Spinal cord (tissue), 10 donors: ENCODE measurements around the gene LGALS7. TPM values are rescaled to one million over a fixed set of nuclear protein-coding genes. Genes with fewer than 3 reads are reported as not detected.
"Not testable (repeated sequence)": the region's sequence is repeated elsewhere in the genome, so short reads cannot be mapped to it uniquely, and the experiment has no call there.

ENCODE experiments used
- DNase-seq, 6 donors: peaks; one replicate each; pipeline versions ENCODE4 v3.0.0 to v3.0.0-alpha.2; 2013 to 2015; ENCODE audit warnings: low spot score in 6 of 6, low read depth in 4 of 6
- H3K27ac ChIP-seq: one replicate; pipeline ENCODE4 v1.5.1; 2013; ENCODE audit warnings: low read depth, low read length, control low read depth
- H3K27me3 ChIP-seq: one replicate; pipeline ENCODE4 v1.6.1; 2013; ENCODE audit warnings: low read length; ENCODE audit not compliant: control insufficient read depth, insufficient read depth
- H3K36me3 ChIP-seq: one replicate; pipeline ENCODE4 v1.6.1; 2013; ENCODE audit warnings: low read length; ENCODE audit not compliant: control insufficient read depth, insufficient read depth
- H3K4me1 ChIP-seq: one replicate; pipeline ENCODE4 v1.6.1; 2013; ENCODE audit warnings: low read length; ENCODE audit not compliant: control insufficient read depth, insufficient read depth
- H3K4me3 ChIP-seq: one replicate; pipeline ENCODE4 v1.5.1; 2013; ENCODE audit warnings: low read depth, low read length, control low read depth
- H3K9me3 ChIP-seq: one replicate; pipeline ENCODE4 v1.6.1; 2013; ENCODE audit warnings: low read length; ENCODE audit not compliant: control insufficient read depth, insufficient read depth
- WGBS: methylation state at CpG from one replicate; pipeline ENCODE4 v1.1.5; 2013; ENCODE audit warnings: missing lambda C conversion rate; ENCODE audit not compliant: insufficient coverage; 5-methylcytosine and 5-hydroxymethylcytosine counted together
- polyA plus RNA-seq, 2 donors: library from polyadenylated mRNA; unstranded; fragments of 120-200 nt; gene quantifications; one replicate each; pipeline ENCODE4 v1.2.1, GENCODE V29; 2013; ENCODE audit not compliant: insufficient read length in 2 of 2
- total RNA-seq, 2 donors: library from RNA; depleted of rRNA in 1 of 2; stranded (reverse); fragments of 120-200 nt in 1 of 2; fragments of >200 nt in 1 of 2; gene quantifications; one replicate each; pipeline versions ENCODE4 v1.2.3 to v1.2.4, GENCODE V29; 2013 to 2014
- donor health status: healthy.

LGALS7 gene
- total and polyA plus RNA-seq, 4 donors = 0.72 to 1.4 TPM; not detected in 2

- no peak for DNase-seq
- 48% methylated on average over 7 of the region's 7 CpGs for WGBS
- no peaks in the 10 kb centered on the region for H3K9me3 ChIP-seq
These were observed 5.4 kb upstream of the LGALS7 start for GRCh38 chr19:38778733-38779132.

GRCh38 chr19:38774181-38774950, 1.0 kb upstream of the LGALS7 start:
- 83% methylated on average over 8 of the region's 13 CpGs for WGBS
- no peak for DNase-seq
- Histone ChIP-seq H3K4me3 (no peak overlapping the region), H3K27ac (no peak overlapping the region), H3K9me3 (no peaks in the 10 kb centered on the region), H3K27me3 (no peaks in the 10 kb centered on the region), H3K4me1 (peaks cover 8% of the 10 kb centered on the region), H3K36me3 (no peaks in the 10 kb centered on the region)

More at GRCh38 chr19:38778733-38779132, 5.4 kb upstream of the LGALS7 start:
- Histone ChIP-seq H3K27ac (no peak overlapping the region), H3K4me1 (no peaks in the 10 kb centered on the region), H3K27me3 (peaks cover 6% of the 10 kb centered on the region), H3K4me3 (no peak overlapping the region), H3K36me3 (no peaks in the 10 kb centered on the region)

GRCh38 chr19:38771569-38771968, 1.7 kb downstream of the LGALS7 start:
- H3K4me3 ChIP-seq, H3K9me3 ChIP-seq, H3K27ac ChIP-seq, H3K36me3 ChIP-seq, H3K27me3 ChIP-seq, DNase-seq, H3K4me1 ChIP-seq: not testable (repeated sequence)
- WGBS = no CpG with 5 or more reads among the region's 30 CpGs

- not testable (repeated sequence) for H3K27ac ChIP-seq, H3K4me1 ChIP-seq, H3K4me3 ChIP-seq, H3K36me3 ChIP-seq, H3K27me3 ChIP-seq, H3K9me3 ChIP-seq, DNase-seq
- no CpG with 5 or more reads among the region's 22 CpGs for WGBS
These were observed 2.4 kb downstream of the LGALS7 start for GRCh38 chr19:38770949-38771275.

GRCh38 chr19:38770228-38770948, 2.9 kb downstream of the LGALS7 start:
- peak overlapping the region; percentile 14 for H3K4me3 ChIP-seq
- not testable (repeated sequence) for H3K27ac ChIP-seq, H3K4me1 ChIP-seq, DNase-seq, H3K9me3 ChIP-seq, H3K36me3 ChIP-seq, H3K27me3 ChIP-seq
- 0% methylated on average over 2 of the region's 58 CpGs for WGBS

GRCh38 chr19:38769635-38770211, 3.6 kb downstream of the LGALS7 start:
- H3K27me3 ChIP-seq = no peaks in the 10 kb centered on the region
- WGBS = 14% methylated on average over 41 of the region's 42 CpGs
- DNase-seq = peak in 5 of 6 donors; percentile 22 to 83 (median 29)
- no peak overlapping the region for H3K27ac ChIP-seq
- H3K4me3 ChIP-seq = peak overlapping the region; percentile 14
- no peaks in the 10 kb centered on the region for H3K36me3 ChIP-seq
- H3K9me3 ChIP-seq = no peaks in the 10 kb centered on the region
- H3K4me1 ChIP-seq = peaks cover 8% of the 10 kb centered on the region

- Histone ChIP-seq H3K4me3 (no peak overlapping the region), H3K27ac (no peak overlapping the region), H3K36me3 (no peaks in the 10 kb centered on the region), H3K4me1 (peaks cover 8% of the 10 kb centered on the region), H3K27me3 (no peaks in the 10 kb centered on the region), H3K9me3 (no peaks in the 10 kb centered on the region)
- 86% methylated on average over 1 of the region's 10 CpGs for WGBS
- no peak for DNase-seq
These were observed 6.9 kb downstream of the LGALS7 start for GRCh38 chr19:38766276-38767047.

DNA sequence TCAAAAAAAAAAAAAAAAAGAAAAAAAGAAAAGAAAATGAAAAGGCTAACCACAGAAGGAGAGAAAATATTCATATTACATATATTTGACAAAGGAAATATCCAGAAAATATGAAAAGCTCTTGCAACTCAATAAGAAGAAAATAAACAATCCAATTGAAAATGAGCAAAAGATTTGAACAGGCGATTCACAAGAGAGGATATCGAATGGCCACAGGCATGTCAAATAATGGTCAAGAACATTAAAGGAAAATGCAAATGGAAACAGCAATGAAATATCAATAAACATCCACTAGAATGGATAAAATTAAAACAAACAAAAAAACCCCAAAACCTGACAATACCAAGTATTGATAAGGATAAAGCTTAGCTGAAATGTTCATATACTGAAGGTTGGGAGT, 8.1 kb downstream of the LGALS7 start:
- Histone ChIP-seq H3K4me3 (no peak overlapping the region), H3K9me3 (no peaks in the 10 kb centered on the region), H3K27ac (no peak overlapping the region), H3K36me3 (no peaks in the 10 kb centered on the region), H3K4me1 (peaks cover 8% of the 10 kb centered on the region), H3K27me3 (no peaks in the 10 kb centered on the region)
- DNase-seq = no peak
- no CpG with 5 or more reads among the region's 2 CpGs for WGBS

DNA sequence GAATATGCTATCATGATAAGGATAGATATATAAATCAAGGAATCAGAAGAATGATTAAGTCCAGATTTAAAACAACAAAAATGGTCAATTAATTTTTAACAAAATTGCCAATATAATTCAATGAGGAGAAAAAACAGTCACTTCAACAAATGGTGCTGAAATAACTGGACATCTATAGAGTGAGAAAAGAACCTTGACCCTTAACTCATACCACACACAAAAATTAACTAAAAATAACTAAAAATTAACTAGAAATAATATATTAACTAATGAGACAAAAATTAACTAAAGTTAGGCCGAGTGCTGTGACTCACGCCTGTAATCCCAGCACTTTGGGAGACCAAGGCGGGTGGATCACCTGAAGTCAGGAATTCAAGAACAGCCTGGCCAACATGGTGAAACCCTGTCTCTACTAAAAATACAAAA, 9.5 kb downstream of the LGALS7 start:
- 80% methylated on average over 1 of the region's 3 CpGs for WGBS
- no peak for DNase-seq
- Histone ChIP-seq H3K9me3 (no peaks in the 10 kb centered on the region), H3K27me3 (no peaks in the 10 kb centered on the region), H3K4me3 (no peak overlapping the region), H3K36me3 (no peaks in the 10 kb centered on the region), H3K27ac (no peak overlapping the region), H3K4me1 (no peaks in the 10 kb centered on the region)
